NCI-H128 (cell line): ENCODE results near the gene SCD5.

Source experiments
- DNase-seq: peaks from one replicate; lab custom pipeline; 2025; ENCODE audit not compliant: unreplicated experiment; lab: John Stamatoyannopoulos, UW

The SCD5 gene

DNA sequence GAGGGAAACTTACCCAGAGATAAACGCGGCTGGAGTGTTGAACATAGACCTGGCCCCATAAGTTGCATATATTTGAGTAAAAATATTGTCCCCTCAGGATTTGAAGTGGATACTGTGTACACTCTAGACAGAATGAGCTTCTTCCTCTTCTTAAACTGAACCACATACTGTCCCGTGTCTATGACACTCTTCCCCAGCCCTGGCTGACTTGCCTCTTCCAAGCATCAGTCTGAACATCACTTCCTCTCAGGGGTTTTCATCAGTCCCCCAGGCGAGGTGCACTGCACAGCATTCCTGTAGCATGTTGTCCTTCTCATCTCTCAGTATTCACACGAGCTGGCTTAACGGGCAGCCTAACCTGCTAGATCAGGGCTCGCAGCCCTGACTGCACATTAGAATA lies 156.3 kb downstream of the SCD5 start:
- no peak for DNase-seq

DNA sequence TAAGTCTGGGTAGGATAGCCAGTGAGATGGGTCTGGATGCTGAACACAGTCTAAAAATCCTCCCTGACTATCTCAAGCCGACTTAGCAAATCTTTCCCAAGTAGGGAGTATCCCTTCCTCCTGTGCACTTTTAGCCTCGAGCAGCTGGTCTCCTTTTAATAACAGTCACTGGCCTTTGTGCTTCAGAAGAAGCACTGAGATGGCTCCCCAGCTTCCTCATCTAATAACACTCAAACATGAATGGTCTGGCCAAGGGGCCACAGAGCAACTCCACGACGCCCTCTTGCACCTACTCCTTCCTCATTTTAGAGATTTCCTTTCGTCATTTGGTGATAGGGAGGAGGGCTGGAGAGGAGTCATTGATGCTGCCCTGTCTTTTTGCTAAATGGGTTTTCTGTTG lies 158.1 kb downstream of the SCD5 start:
- no peak for DNase-seq

DNA sequence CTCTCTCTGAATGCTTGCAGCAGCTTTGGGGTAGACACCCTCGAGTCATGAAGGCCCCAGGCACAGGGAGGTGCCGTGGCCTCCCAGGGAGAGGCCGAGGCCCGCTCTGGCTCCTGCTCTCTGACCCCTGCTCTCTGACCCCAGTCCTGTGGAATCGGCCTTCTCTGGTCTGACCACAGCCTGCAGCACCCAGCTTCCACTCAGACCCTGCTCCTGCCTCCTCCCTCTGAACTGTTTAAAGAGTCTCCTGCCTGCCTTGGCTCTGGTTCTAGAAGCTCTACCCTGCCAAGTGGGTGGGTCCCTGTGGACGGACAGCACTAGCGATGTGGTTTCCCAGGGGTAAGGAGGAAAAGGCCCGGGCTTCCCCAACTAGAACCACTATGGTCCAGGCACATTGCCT lies 158.6 kb downstream of the SCD5 start:
- no peak for DNase-seq

DNA sequence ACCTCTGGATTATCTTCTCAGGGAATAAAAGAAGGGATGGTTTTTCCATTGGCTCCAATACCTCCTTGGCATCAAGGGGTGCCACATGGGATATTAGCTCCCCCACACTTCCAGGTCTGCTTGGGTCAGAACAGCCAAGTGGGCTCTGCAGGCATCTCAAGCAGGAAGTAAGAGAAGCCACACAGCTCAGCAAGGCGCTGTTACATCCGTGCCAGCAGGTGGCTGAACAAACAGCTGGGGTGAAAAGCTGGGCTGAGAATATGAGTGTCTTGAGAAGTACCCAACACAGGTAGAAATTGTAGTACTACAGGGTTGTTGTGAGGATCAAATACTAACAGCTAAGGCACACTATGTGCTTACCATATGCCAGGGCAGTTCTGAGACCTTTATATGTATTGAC lies 160.1 kb downstream of the SCD5 start:
- DNase-seq, result no peak

DNA sequence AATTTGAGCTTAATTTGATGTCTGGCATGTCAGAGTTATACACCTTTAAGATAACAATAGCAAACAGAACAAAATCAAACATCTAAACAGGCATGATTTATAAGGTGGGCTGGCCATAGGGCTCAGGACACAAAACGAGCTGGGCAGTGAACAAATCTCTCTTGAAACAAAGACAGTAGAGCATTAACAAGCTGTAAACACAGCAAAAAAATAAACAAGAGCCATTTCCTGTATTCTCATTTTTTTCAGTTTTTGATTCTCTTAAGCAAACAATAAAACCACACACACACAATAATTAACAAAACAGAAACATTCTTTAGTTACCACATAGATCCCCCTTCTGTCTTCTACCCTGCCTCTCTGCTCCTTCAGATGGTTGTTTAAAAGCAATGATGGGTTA lies 168.5 kb downstream of the SCD5 start:
- DNase-seq, result no peak

DNA sequence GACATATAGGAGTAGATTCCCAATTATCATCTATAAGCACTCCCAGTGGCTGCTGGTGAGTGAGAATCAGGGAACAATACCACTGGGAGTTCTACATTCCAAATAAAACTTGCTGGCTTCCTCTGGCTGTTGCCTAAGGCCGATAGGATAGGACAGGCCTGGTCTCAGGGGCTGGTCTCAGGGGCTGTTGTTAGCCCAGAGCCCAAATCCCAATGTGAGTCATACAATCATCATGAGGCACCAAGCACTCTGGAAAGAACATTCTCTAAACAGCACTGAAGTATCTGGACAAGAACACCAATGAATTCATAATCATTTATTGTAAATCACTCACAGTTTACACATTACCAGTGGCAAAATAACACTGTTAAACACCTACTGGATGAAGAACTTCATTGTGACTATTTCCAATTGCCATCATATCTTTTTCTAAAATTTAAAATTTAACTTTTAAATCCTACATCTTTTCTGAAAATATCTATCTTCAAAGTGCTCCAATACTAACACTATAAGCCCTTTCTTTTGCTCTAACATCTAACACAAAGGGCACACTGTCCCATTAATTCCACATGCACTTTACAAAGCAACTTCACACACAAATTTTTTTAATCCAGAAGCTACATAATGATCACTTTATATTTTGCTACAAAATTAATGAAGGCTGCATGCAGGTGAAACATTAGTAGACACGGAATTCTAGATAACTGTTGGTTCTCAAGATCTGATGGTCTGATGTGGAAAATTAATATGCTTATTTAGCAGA lies 169.2 kb downstream of the SCD5 start:
- DNase-seq, result no peak

DNA sequence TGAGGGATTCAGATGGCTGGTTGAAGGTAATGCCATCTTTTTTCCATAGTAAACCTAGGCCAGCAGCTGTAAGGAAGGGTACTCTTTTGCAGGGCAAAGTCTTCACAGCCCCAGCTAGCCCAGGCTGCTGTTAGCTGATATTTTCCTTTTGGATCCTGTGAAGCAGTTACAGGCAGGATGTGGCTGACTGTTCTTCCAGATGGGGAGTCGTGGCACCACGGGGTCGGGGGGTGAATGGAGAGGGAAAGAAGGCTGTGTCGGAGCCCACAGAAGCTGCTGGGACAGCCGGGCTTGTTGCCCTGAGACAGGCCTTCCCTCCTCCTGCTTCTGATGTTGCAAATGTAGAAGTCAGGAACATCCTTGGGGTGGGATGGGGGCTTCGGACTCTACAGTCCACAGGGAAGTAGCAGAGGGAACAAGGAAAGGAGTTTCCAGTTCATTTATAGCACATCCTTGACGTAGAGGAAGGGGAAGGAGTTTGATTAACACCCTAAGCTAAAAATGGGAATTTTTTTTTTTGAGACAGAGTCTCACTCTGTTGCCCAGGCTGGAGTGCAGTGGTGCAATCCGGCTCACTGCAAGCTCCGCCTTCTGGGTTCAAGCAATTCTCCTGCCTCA lies 172.2 kb downstream of the SCD5 start:
- no peak for DNase-seq

DNA sequence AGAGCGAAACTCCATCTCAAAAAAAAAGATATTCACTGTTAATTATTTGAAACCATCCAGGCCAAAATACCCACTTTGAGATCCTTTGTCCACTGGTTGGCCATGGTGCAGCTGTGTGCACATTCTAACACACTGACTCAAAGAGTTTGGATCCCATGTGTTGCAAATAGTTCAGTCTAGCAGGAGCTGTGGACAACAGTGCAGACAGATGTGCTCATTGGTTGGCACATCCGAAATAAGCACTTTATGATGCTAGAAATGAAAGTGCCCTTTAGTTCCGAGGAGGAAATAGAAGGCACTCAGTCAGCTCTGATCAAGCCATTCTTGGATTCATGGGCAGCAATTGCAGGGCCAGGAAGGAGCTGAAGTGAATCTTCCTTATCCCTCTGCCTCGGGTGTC lies 173.8 kb downstream of the SCD5 start:
- no peak for DNase-seq

DNA sequence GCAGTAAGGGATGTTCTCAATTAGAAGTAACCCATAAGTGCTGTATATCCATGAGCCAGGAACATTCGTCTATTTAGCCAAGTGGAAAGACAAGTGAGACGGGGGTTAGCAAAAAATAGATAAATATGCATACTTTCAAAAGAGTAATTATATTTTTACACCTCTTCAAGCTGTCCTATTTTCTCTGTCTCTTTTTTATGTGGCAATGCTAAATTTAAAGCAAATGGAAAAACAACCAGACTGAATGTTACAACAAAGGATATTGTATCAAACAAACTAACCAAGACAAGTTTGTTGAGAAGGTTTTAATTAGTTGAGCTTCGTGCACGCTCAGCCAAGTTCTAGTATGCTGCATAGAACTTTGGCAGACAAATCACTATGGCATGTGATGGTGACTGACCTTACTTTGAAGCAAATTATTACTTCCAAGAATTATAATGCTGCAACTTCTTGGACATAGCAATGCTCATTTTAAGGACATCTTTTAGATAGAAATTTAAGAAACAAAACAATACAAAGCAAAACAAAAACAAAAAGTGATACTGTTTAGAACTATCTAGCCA lies 175.4 kb downstream of the SCD5 start:
- DNase-seq, result no peak

DNA sequence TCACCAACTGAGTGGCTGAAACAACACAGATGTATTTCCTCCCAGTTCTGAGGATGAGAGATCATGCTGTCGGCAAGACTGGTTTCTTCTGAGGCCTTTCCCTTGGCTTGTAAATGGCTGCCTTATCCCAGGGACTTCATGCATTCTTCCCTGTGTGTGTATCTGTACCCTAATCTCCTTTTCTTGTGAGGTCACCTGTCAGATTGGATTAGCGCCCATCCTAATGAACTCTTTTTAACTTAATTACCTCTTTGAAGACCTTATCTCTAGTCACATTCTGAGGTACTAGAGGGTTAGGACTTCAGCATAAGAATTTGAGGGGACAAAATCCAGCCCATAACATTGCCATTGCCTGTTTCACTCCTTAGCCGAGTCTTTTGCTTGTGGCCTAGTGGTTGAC lies 177.3 kb downstream of the SCD5 start:
- no peak for DNase-seq

DNA sequence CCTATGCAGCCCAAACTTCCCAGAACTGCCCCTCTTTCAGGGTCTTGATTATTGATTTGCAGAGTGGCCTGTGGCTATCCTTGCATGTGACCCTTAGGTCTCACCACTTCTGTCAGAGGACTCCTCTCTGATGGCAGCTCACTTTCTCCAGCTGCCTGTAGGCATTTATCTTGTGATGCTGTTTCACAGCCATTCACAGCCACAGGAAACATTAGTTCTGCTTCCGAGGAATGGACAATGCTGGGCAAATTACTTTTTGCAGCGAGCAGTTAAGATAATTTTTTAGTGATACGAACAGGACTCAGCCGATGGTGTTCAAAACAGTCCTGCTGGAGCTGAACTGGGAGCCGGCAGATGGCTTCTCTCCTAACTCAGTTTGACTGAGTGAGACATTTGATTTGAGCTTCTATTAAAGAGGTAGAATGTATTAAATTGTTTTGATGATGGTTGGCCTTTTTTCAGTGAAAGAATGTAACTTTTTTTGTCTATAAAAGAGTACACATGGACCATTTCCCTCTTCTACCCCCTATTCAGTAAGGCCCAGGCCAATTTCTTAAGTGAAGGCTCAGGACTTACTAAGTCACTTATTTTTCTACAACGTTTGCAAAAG lies 178.4 kb downstream of the SCD5 start:
- no peak for DNase-seq

DNA sequence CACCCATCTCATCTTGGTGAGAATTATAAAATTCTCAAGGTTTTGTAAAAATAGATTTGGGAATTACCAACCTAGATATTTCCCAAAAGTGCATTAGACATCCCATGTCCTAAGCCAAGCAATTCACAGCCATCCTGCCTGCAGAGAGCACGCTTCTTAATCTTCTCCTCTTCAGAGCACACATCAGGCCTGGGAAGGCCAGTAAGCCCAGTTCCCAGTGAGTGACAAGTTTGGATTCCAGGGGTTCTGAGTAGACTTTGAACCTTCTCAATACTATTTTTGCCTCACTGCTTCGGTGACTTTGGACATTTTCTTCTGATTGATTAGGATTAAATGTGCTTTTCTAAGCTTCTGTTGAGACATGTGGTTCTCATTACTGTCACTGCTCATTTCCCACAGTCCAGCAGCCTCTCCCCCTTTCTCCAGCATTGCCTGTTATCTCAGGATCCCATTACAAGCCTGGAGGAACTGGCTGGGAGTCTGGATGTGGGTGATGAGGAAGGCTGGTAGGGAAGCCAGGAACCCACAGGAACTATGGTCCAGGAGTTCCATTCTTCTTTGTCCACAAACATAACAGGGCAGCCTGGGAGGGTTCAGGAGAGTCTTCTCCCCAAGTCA lies 180.4 kb downstream of the SCD5 start:
- no peak for DNase-seq

DNA sequence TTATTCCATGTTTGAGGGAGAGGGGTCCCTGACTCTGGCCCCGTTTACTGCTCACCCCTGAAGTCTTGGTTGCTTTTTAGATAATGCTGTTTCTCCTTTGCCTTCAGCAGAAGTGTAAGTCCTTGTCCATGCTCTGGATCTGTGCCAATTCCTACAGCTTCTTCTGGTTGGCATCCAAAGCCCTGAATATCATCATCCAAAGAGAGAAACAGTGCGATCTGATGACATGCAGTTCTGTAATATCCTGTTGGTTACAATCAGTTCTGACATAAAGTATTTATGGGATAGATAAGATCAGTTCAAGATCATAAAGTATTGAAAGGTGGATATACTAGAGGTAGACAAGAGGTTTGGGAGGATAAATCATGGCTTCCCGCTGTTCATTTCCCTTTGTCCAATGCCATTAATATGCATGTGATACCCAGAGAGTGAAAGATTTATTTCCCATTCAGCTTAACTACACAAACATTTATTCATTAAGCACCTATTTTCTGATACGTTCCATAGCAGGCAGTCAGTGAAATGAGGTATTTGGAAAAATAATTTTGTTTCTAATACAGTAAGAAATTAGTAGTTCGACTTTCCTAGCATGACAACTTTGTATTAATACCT lies 183.7 kb downstream of the SCD5 start:
- DNase-seq, result no peak

DNA sequence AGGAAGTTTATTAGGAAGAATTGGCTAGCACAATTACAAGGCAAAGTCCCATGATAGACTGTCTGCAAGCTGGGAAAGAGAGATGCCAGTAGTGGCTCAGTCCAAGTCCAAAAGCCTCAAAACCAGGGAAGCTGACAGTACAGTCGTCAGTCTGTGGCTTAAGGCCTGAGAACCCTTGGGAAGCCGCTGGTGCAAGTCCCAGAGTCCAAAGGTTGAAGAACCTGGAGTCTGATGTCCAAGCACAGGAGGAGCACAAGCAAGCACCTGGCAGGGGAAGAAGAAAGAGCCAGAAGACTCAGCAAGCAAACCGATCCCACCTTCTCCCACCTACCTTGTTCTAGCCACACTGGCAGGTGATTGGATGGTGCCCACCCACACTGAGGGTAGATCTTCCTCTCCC lies 185.5 kb downstream of the SCD5 start:
- DNase-seq, result no peak

DNA sequence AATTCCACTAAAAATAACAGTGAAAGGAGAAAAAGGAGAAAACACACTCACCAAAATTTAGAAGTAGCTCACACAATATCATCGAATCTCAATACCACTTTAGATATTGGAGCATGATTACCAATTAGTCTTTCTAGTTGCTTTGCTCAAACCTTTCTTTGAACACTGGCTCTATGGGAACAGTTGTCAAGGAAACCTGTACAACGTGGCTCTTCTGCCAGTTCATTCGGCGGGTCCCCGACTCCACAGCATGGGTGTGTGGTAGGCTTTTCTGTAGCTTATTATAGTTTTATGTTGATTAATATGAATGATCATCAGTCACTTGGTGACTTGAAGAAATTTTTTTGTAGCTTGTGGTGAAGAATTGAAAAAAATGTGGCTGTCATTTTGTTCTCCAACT lies 186.6 kb downstream of the SCD5 start:
- DNase-seq, result no peak

DNA sequence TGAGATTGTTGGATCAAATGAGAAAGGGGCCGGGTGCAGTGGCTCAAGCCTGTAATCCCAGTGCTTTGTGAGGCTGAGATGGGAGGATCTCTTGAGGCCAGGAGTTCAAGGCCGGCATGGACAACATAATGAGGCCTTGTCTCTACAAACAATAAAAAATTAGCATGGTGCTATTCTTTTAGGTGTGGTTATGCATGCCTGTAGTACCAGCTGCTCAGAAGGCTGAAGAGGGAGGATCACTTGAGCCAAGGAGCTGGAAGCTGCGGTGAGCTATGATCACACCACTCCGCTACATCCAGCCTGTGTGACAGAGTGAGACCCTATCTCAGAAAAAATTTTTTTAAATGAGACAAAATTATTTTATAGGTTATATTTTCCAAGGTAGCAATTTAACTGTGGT lies 187.1 kb downstream of the SCD5 start:
- DNase-seq, result no peak

DNA sequence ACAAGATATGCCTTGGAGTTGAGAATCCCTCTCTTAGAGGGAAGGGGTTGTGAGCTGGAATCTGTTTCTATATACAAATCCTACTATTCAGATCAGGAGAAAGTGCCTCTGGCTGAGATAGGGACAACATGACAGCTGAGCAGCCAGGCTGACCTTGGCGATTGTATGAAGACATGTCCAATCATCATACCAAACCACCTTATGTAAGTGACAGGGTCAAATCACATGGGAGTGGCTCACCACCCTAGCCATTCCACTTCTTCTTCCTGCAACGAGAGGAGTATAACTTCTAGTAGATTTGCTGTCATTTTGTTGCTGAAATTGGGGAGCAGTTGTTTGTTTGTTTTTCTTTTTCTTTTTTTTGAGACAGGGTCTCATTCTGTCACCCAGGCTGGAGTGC lies 188.6 kb downstream of the SCD5 start:
- DNase-seq, result no peak

DNA sequence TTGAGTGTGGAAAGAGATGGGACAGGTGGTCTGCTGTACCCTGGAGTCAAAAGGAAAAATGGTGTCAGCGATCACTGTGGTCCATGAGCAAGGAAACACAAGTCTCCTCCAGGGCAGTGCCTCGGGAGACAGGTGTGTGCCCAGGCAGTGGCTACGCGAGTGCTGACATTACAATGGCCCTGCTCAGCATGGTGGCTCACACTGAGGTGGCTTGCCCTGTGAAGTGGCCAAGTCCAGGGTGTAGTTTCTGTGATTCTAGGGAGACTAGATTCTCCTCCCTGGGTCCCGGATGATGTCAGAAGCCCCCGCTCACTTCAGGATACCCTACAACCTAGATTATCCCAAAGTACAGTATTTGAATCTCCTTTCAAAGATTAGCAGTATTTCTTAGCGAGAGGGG lies 192.0 kb downstream of the SCD5 start:
- no peak for DNase-seq

DNA sequence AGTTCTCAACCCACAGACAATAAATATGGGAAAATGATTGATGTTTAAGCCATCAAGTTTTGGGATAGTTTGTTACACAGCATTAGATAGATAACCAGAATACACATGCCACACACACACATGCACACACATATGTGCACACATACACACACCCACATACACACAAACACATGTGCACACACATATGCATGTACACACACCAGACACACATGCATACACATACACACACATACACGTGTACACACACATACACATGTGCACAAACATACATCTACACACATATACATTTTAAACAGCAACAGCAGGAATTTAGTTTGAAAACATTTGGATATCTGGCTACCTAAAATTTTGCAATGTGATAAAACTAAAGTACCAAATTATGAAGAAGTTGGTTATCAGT lies 194.1 kb downstream of the SCD5 start:
- no peak for DNase-seq

DNA sequence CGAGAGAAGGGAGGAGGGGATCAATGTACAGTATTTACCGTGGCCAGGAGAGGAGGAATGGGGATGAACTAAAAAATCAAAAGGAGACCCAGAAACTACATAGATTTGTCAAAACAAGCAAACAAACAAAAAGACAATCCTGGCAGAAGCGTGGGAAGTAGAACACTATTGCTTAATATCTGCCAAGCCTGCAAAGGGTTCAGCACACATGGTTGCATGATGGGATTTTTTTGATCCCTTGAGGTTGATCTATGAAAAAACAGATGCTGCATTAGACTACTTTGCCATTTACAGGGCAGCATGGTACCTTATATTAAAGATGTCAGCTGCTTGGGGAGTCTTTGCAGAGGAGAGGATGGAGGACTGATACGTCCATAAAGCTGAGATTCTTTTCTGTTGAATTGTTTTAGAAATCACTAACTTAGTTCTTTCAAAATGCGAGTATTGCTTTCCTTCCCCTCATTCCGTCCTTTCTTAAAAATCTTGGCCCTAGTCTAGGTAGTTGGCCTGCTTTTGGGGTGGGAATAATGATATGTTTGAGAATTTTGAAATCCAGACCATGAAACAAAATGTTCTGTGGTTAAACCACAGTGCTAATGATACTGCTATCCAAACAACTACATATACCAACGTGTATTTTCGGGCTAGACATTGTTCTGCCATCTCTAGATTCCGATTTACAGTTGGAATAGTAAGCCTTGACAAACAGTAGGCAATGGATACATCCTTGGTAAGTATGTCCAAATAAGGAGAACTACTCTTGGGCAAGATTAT lies 197.2 kb downstream of the SCD5 start:
- no peak for DNase-seq

DNA sequence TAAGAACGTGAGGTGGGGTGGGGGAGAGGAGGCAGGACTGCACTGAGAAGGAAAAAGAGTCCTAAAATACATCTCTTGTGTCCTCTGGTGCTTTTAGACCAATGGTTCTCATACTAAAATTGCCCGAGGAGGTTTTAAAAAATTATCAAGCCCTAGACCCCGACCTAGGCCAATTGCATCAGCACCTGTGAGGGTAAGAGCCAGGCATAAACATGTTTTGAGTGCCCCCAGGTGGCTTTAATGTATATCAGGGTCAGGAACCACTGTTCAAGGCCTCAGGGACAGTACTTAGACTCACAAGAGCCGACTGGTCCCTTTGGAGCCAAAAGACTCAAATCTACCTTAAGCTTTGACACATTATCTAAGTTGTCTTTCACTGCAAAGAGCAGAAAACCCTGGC lies 199.3 kb downstream of the SCD5 start:
- no peak for DNase-seq
